ENCODE data around the gene THSD4.
"Not testable (repeated sequence)": the region's sequence is repeated elsewhere in the genome, so short reads cannot be mapped to it uniquely, and the experiment has no call there.

The THSD4 gene

DNA sequence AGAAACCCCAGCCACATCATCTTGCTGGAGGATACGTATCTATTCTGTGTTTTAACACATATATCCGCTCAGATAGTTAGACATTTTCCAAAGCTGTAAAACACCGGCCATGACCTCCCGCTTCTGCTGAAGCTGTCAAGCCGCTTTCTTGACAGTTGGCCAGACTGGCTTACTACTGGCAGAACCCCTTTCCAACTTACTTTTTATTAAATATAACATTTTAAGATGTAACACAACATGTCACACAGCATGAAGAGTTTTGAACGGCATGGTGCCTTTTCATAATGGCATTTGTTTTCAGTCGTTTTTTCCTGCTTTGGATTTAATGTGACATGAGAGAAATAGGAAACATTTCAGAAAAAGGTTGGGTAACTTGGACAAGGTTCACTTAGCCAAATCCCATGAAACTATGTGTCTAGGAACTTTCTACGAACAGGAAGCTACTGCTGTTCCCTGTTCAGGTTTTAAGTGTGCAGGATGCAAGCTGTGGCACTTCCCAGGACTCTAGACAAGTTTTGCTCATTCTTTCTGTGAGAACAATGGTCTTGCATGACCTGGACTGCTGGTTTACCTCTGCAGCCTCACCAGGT is 281.4 kb downstream of the THSD4 start:
- no peak for DNase-seq

GRCh38 chr15:71397377-71397776 is 282.1 kb downstream of the THSD4 start:
- no peak for DNase-seq

DNA sequence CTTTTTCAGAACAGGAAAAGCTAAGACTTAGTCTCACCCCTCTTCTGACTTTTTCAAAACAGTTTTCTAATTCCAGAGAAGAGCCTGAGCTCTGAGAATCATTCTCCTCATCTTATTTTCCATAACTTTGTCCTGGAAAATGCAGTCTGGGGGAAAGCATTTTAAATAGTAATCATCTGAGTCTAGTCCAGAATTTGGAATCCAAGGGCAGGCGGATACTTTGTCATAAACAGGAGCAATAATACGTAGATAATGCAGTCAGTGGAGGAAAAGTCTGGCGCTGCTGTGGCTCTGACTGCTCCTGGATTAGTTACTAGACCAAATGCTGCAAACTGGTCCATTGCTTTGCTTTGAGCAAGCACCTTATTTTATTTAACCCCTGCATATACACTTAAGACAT is 285.0 kb downstream of the THSD4 start:
- DNase-seq, result no peak

DNA sequence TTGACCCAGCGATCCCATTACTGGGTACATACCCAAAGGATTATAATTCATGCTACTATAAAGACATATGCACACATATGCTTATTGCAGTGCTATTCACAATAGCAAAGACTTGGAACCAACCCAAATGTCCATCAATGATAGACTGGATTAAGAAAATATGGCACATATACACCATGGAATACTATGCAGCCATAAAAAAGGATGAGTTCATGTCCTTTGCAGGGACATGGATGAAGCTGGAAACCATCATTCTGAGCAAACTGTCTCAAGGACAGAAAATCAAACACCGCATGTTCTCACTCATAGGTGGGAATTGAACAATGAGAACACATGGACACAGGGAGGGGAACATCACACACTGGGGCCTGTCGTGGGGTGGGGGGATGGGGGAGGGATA is 286.5 kb downstream of the THSD4 start:
- DNase-seq, result not testable (repeated sequence)

DNA sequence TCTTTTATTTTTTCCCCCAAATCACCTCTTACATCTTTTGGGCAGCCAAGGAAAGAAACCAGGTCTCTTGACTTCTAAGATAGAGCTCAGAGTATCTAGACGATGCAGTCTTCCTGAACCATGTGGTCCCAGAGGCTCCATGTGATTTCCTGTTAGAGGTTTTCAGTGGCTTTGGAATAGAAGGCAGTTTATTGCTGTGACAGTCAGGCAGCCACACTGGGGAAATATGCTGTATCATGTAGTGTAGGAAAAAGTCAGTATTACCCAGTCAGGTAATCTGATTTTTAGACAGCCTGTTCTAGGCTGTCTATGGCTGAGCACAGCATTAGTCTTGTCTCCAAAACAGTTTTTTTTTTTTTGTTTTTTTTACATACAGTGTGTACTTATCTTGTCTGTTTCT is 294.3 kb downstream of the THSD4 start:
- DNase-seq, result no peak

- no peak for DNase-seq
Measured at GRCh38 chr15:71410347-71410746, 295.1 kb downstream of the THSD4 start.

DNA sequence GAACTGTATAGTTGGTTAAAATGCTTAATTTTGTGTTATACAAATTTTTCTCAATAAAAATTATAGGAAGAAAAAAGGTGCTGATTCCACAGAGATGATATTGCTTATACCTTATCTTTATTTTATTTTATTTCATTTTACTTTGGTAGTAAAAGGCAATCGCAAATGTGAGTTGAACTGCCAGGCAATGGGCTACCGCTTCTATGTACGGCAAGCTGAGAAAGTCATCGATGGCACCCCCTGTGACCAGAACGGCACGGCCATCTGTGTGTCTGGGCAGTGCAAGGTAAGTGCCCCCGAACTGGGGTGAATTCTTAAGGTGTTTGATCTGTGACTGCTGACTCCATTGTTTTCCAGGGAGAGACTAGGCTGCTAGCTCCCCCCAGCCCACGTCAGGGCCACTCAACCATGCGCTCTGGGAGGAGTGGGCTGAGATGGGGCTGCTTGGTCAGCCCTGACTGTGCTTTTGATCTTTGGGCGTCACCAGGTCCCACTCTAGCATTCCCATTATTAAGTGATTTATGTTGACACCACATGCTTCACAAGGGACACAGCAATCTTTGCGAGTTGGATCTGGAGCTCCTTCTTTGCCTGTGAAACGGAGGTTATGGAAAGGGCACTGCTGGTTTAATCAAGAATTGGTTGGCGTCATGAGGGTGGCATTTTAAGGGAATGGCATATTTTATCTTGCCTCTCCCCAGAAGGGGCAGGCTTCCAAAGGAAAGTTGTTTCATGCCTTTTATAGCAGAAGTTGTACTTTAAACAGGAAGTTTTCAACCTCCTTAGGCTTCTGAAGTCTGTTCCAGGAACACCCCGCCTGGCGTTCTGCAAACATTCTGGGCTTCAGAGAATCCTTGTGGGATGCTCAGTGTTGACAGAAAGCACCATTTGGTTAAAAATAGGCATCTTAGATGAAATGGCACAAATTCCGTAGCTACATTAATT is 296.5 kb downstream of the THSD4 start:
- no peak for DNase-seq

GRCh38 chr15:71413419-71413818 is 298.1 kb downstream of the THSD4 start:
- no peak for DNase-seq

- DNase-seq, result no peak
Measured at GRCh38 chr15:71414853-71415252, 299.6 kb downstream of the THSD4 start.

- DNase-seq, result no peak
Measured at GRCh38 chr15:71422530-71423259, 307.4 kb downstream of the THSD4 start.

- DNase-seq, result no peak
Measured at GRCh38 chr15:71424765-71425164, 309.5 kb downstream of the THSD4 start.

DNA sequence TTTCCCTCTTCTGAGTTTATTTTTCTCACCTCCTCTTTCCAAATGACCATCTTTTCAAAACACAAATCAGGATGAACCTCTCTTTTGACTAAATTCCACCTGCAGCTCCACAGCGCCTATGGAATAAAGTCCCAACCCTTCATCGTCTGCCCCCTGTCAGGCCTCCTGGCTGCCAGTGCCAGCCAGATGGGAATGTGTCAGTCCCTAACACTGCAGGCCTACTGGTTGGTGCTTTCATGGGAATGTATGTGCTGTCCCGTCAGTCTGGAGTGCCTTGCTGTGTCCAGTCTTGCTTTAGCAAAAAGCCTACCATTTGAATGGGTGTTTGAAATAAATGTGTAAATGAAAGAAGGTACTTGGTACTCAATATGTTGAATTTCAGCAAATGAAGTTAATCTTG is 310.1 kb downstream of the THSD4 start:
- DNase-seq, result no peak

DNA sequence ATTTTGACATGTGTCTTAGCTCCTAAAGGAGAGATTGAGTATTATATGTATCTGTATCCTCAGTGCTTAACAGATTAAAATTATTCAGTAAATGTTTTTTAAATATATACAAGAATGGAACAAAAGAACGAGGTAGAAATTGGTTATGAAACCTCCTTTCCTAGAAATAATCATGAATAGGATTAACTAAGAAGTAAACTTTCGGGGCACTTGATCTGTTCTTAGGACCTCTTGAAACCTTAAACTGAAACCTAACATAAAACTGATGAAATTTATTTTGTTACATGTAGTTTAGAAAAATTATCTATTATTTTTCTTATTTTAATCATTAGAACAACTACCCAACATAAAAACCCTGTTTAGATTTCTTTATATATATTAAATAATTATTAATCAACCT is 311.5 kb downstream of the THSD4 start:
- DNase-seq, result no peak

DNA sequence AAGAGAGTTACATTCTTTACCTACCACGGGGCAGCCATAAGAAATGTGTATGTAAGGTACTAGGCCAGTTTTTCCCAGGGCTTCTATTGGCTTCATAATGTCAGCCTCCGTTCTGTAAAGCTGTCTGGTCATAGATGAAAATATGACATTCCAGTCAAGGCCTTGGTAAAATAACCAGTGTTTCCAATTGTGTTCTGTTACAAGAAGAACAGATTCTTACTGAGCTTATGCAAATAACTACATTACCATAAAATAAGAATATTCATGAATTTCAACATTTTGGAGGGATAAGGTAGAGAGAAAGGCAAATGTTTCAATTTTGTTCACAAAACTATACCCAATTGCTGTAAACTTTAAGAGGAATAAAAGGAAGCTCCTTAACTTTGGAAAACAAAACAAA is 315.5 kb downstream of the THSD4 start:
- DNase-seq, result no peak

GRCh38 chr15:71431343-71432336 is 316.4 kb downstream of the THSD4 start:
- no peak for DNase-seq

DNA sequence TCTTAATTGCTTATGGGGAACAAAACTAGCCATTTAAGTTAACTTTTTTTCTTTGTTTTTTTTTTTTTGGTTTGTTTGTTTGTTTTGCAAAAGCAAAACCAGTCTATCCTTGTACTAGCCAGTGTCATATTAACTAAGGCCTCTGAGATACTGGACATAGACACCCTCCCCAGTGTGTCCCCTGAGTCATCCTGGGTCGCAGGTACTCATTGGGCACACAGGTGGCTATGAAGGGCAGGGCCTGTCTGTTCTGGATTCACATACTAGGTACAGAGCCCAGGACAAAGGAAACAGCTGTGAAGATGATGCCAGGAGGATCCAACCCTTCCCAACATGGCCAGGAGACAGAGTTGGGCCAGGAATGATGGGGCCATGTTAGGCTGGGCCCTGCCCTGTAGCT is 318.1 kb downstream of the THSD4 start:
- no peak for DNase-seq

DNA sequence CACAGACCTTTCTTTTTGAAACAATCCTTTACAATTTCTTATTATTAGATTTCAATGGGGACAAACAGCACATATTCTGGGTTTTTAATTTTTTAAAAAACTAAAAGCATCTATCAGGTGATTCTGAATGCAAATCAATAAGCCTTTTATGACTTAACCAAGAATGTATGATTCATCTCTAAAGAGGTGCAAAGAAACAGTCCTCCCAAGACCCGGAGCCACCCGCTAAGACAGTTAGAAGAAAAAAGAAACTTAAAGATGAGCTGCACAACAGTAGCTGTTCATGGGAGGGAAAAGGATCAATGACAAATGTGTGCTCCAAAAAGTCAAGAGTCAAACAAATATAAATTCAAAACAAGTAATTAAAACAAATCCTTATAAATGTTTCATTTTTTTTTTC is 319.5 kb downstream of the THSD4 start:
- no peak for DNase-seq

GRCh38 chr15:71435552-71435951 is 320.3 kb downstream of the THSD4 start:
- no peak for DNase-seq

DNA sequence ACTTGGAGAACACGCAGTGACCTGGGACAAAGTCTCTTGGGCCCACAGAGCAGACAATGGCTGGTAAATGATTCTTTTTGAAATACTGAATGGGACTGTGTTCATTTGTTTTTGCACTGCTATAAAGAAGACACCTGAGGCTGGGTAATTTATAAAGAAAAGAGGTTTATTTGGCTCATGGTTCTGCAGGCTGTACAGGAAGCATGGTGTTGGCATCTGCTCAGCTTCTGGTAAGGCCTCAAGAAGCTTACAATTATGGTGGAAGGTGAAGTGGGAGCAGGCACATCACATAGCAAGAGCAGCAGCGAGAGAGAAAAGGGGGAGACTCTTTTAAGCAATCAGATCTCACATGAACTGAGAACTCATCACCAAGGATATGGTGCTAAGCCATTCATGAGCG is 321.6 kb downstream of the THSD4 start:
- DNase-seq, result no peak

DNA sequence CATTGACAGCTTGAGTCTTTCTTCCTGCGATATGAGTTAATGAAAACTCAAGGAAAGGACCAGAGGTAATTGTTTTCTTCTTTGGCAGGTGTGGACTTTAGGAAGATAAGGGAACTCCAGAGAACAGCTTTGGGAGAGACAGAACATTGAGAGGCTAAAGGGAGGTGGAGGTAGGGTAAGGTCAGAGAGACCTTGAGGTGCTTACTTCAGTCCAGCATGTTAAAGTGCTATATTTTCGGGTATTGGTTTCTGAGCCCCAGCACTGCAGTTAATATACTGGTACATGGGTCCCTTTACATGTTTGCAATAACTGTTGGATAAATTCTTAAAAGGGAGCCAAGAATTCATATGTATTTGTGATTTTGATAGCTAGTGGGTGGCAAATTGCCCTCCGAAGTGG is 322.1 kb downstream of the THSD4 start:
- DNase-seq, result no peak

- no peak for DNase-seq
Measured at GRCh38 chr15:71437919-71438318, 322.6 kb downstream of the THSD4 start.

GRCh38 chr15:71439478-71439877 is 324.2 kb downstream of the THSD4 start:
- not testable (repeated sequence) for DNase-seq

All from cortex of kidney (tissue), 1 donor.